Mesenchymal stem cell (in vitro differentiated cells and primary cell): ENCODE data around the gene GINS1.

ENCODE experiments used
- DNase-seq: peaks from one replicate; pipeline ENCODE4 v3.0.0-alpha.2; 2013
- H2AFZ ChIP-seq: one replicate; pipeline ENCODE4 v1.6.1; 2013; ENCODE audit warnings: low read depth, mild to moderate bottlenecking, control low read depth, inconsistent platforms, low read length, moderate library complexity
- H2AK5ac ChIP-seq: 2 replicates; pipeline ENCODE4 v1.6.1; 2013; ENCODE audit warnings: low read length, moderate library complexity, mild to moderate bottlenecking, inconsistent platforms; ENCODE audit not compliant: severe bottlenecking
- H2BK120ac ChIP-seq: one replicate; pipeline ENCODE4 v1.6.1; 2013; ENCODE audit warnings: low read depth, mild to moderate bottlenecking, inconsistent platforms, low read length, moderate library complexity
- H2BK12ac ChIP-seq, 2 experiments: one replicate each; pipeline ENCODE4 v1.6.1; 2013; ENCODE audit warnings: inconsistent platforms in 2 of 2, low read length in 2 of 2, mild to moderate bottlenecking in 2 of 2, moderate library complexity in 2 of 2, control low read depth in 1 of 2
- H2BK15ac ChIP-seq: one replicate; pipeline ENCODE4 v1.6.1; 2013; ENCODE audit warnings: mild to moderate bottlenecking, low read depth, inconsistent platforms; ENCODE audit not compliant: poor library complexity, severe bottlenecking
- H2BK5ac ChIP-seq: 2 replicates; pipeline ENCODE4 v1.6.1; 2013; ENCODE audit warnings: low read depth, mild to moderate bottlenecking, low read length, control low read depth, inconsistent platforms; ENCODE audit not compliant: poor library complexity, severe bottlenecking
- H3K14ac ChIP-seq, 2 experiments: one replicate each; pipeline ENCODE4 v1.6.1; 2013; ENCODE audit warnings: inconsistent platforms in 2 of 2, low read length in 2 of 2, control low read depth in 1 of 2, mild to moderate bottlenecking in 1 of 2, moderate library complexity in 1 of 2
- H3K18ac ChIP-seq, 2 experiments: one replicate each; pipeline ENCODE4 v1.6.1; 2013; ENCODE audit warnings: inconsistent platforms in 2 of 2, low read length in 2 of 2, control low read depth in 1 of 2, low read depth in 1 of 2, mild to moderate bottlenecking in 1 of 2
- H3K23ac ChIP-seq, 2 experiments: one replicate each; pipeline ENCODE4 v1.6.1; 2013; ENCODE audit warnings: inconsistent platforms in 2 of 2, low read length in 2 of 2, mild to moderate bottlenecking in 2 of 2, moderate library complexity in 2 of 2, control low read depth in 1 of 2
- H3K27ac ChIP-seq: 2 replicates; pipeline ENCODE4 v1.5.1; 2013; ENCODE audit warnings: mild to moderate bottlenecking, moderate library complexity, low read length, control low read depth, inconsistent platforms; ENCODE audit not compliant: poor library complexity, severe bottlenecking
- H3K27me3 ChIP-seq, 2 experiments: 2 replicates each; pipeline versions ENCODE4 v1.6.1 to v1.7.0; 2013; ENCODE audit warnings: low read length in 2 of 2, mild to moderate bottlenecking in 2 of 2, moderate library complexity in 2 of 2, control low read depth in 1 of 2, inconsistent platforms in 1 of 2; ENCODE audit not compliant: control insufficient read depth in 1 of 2, insufficient read depth in 1 of 2
- H3K36me3 ChIP-seq, 2 experiments: 2 replicates each; pipeline versions ENCODE4 v1.6.1 to v1.7.0; 2013; ENCODE audit warnings: low read length in 2 of 2, control low read depth in 1 of 2, inconsistent platforms in 1 of 2, low read depth in 1 of 2, mild to moderate bottlenecking in 1 of 2; ENCODE audit not compliant: insufficient read depth in 2 of 2, control insufficient read depth in 1 of 2
- H3K4ac ChIP-seq, 2 experiments: one replicate each; pipeline ENCODE4 v1.6.1; 2013; ENCODE audit warnings: inconsistent platforms in 2 of 2, low read length in 2 of 2, mild to moderate bottlenecking in 2 of 2, moderate library complexity in 2 of 2, control low read depth in 1 of 2, low read depth in 1 of 2
- H3K4me1 ChIP-seq: 2 replicates; pipeline ENCODE4 v1.6.1; 2013; ENCODE audit warnings: low read depth, low read length, control low read depth; ENCODE audit not compliant: control insufficient read depth, insufficient read depth
- H3K4me2 ChIP-seq: 2 replicates; pipeline ENCODE4 v1.6.1; 2013; ENCODE audit warnings: low read length, mild to moderate bottlenecking, inconsistent platforms; ENCODE audit not compliant: poor library complexity, severe bottlenecking
- H3K4me3 ChIP-seq, 2 experiments: 2 replicates each; pipeline versions ENCODE4 v1.5.1 to v1.7.0; 2013; ENCODE audit warnings: low read length in 2 of 2, mild to moderate bottlenecking in 2 of 2, control low read depth in 1 of 2, low read depth in 1 of 2; ENCODE audit not compliant: insufficient read depth in 1 of 2
- H3K79me1 ChIP-seq: replicated peaks from 2 replicates; pipeline ENCODE4 v1.6.1; 2013; ENCODE audit warnings: mild to moderate bottlenecking, control low read depth, low read length, inconsistent platforms; ENCODE audit not compliant: poor library complexity, severe bottlenecking
- H3K9ac ChIP-seq: 2 replicates; pipeline ENCODE4 v1.7.0; 2013; ENCODE audit warnings: mild to moderate bottlenecking, low read length, moderate library complexity
- H3K9me3 ChIP-seq: 2 replicates; pipeline ENCODE4 v1.7.0; 2013; ENCODE audit warnings: mild to moderate bottlenecking, low read length; ENCODE audit not compliant: control insufficient read depth
- H4K8ac ChIP-seq: one replicate; pipeline ENCODE4 v1.6.1; 2013; ENCODE audit warnings: inconsistent platforms, mild to moderate bottlenecking, low read length, moderate library complexity
- H4K91ac ChIP-seq: one replicate; pipeline ENCODE4 v1.6.1; 2013; ENCODE audit warnings: mild to moderate bottlenecking, low read length, inconsistent platforms
- WGBS: methylation state at CpG from one replicate; pipeline ENCODE4 v1.1.7; 2013; ENCODE audit warnings: mixed read lengths; 5-methylcytosine and 5-hydroxymethylcytosine counted together

Gene GINS1

GRCh38 chr20:25478889-25479568 is 71.6 kb downstream of the GINS1 start:
- no peak for DNase-seq
- H3K18ac ChIP-seq: no peak overlapping the region
- H2BK12ac ChIP-seq: no peak overlapping the region
- no peak overlapping the region for H3K23ac ChIP-seq
- no peak overlapping the region for H2BK15ac ChIP-seq
- no peaks in the 10 kb centered on the region for H3K4me1 ChIP-seq
- H3K4me2 ChIP-seq: no peak overlapping the region
- H2BK5ac ChIP-seq: no peak overlapping the region
- H3K36me3 ChIP-seq: peaks cover 50 to 70% of the 10 kb centered on the region in 2 experiments
- H3K14ac ChIP-seq: no peak overlapping the region
- no peak overlapping the region for H2BK120ac ChIP-seq
- no peak overlapping the region for H3K4me3 ChIP-seq
- H3K27ac ChIP-seq: no peak overlapping the region
- no peak overlapping the region for H4K91ac ChIP-seq
- H3K9ac ChIP-seq: no peak overlapping the region
- H3K27me3 ChIP-seq: no peaks in the 10 kb centered on the region
- 94% methylated on average over 24 of the region's 24 CpGs for WGBS
- H3K4ac ChIP-seq: no peak overlapping the region
- H4K8ac ChIP-seq: no peak overlapping the region
- no peaks in the 10 kb centered on the region for H3K9me3 ChIP-seq
- no peak overlapping the region for H2AFZ ChIP-seq
- no peaks in the 10 kb centered on the region for H3K79me1 ChIP-seq
- H2AK5ac ChIP-seq: no peak overlapping the region

GRCh38 chr20:25479638-25480037 is 72.2 kb downstream of the GINS1 start:
- WGBS: 93% methylated on average over 5 of the region's 5 CpGs
- H3K9ac ChIP-seq: no peak overlapping the region

GRCh38 chr20:25480156-25480555 is 72.7 kb downstream of the GINS1 start:
- no peak for DNase-seq
- H2BK5ac ChIP-seq: no peak overlapping the region
- H2BK15ac ChIP-seq: no peak overlapping the region
- H2BK120ac ChIP-seq: no peak overlapping the region
- H3K4me2 ChIP-seq: no peak overlapping the region
- H3K36me3 ChIP-seq: peaks cover 51 to 73% of the 10 kb centered on the region in 2 experiments
- H3K18ac ChIP-seq: no peak overlapping the region
- 97% methylated on average over 7 of the region's 7 CpGs for WGBS
- no peak overlapping the region for H3K4me3 ChIP-seq
- no peaks in the 10 kb centered on the region for H3K79me1 ChIP-seq
- no peak overlapping the region for H2AK5ac ChIP-seq
- H2BK12ac ChIP-seq: no peak overlapping the region
- H3K4me1 ChIP-seq: peaks cover 6% of the 10 kb centered on the region
- no peaks in the 10 kb centered on the region for H3K27me3 ChIP-seq
- no peak overlapping the region for H4K8ac ChIP-seq
- no peak overlapping the region for H2AFZ ChIP-seq
- no peaks in the 10 kb centered on the region for H3K9me3 ChIP-seq
- no peak overlapping the region for H3K4ac ChIP-seq
- H3K23ac ChIP-seq: no peak overlapping the region
- no peak overlapping the region for H4K91ac ChIP-seq
- H3K27ac ChIP-seq: no peak overlapping the region
- no peak overlapping the region for H3K9ac ChIP-seq
- H3K14ac ChIP-seq: no peak overlapping the region

More at GRCh38 chr20:25479638-25480037, 72.2 kb downstream of the GINS1 start:
- Histone ChIP-seq H4K91ac (no peak overlapping the region), H3K4ac (no peak overlapping the region), H3K23ac (no peak overlapping the region), H2BK5ac (no peak overlapping the region), H3K27ac (no peak overlapping the region), H3K4me3 (no peak overlapping the region), H4K8ac (no peak overlapping the region), H2BK12ac (no peak overlapping the region), H2AFZ (no peak overlapping the region), H3K4me2 (no peak overlapping the region), H2BK15ac (no peak overlapping the region), H3K27me3 (no peaks in the 10 kb centered on the region), H2BK120ac (no peak overlapping the region), H3K79me1 (no peaks in the 10 kb centered on the region), H3K4me1 (peaks cover 3% of the 10 kb centered on the region), H3K18ac (no peak overlapping the region), H3K36me3 (peaks cover 48 to 73% of the 10 kb centered on the region in 2 experiments), H3K14ac (no peak overlapping the region), H2AK5ac (no peak overlapping the region), H3K9me3 (no peaks in the 10 kb centered on the region)
- no peak for DNase-seq

- no peak overlapping the region for H2AFZ ChIP-seq
- no peak overlapping the region for H3K4me3 ChIP-seq
- no peaks in the 10 kb centered on the region for H3K27me3 ChIP-seq
- H2BK15ac ChIP-seq: no peak overlapping the region
- H2BK12ac ChIP-seq: no peak overlapping the region
- DNase-seq: no peak
- H2AK5ac ChIP-seq: no peak overlapping the region
- H3K18ac ChIP-seq: no peak overlapping the region
- peaks cover 8% of the 10 kb centered on the region for H3K4me1 ChIP-seq
- H3K4me2 ChIP-seq: no peak overlapping the region
- over 99% methylated on average over 9 of the region's 9 CpGs for WGBS
- H3K23ac ChIP-seq: no peak overlapping the region
- H4K8ac ChIP-seq: no peak overlapping the region
- no peak overlapping the region for H2BK120ac ChIP-seq
- no peaks in the 10 kb centered on the region for H3K79me1 ChIP-seq
- H4K91ac ChIP-seq: no peak overlapping the region
- H3K14ac ChIP-seq: no peak overlapping the region
- H3K27ac ChIP-seq: no peak overlapping the region
- no peak overlapping the region for H3K9ac ChIP-seq
- H3K36me3 ChIP-seq: peaks cover 56 to 69% of the 10 kb centered on the region in 2 experiments
- no peaks in the 10 kb centered on the region for H3K9me3 ChIP-seq
- no peak overlapping the region for H2BK5ac ChIP-seq
- no peak overlapping the region for H3K4ac ChIP-seq
These were observed 73.3 kb downstream of the GINS1 start for GRCh38 chr20:25480797-25481196.
